GM18868 (cell line): ENCODE data around the gene CSMD2.
"Not testable (repeated sequence)": the region's sequence is repeated elsewhere in the genome, so short reads cannot be mapped to it uniquely, and the experiment has no call there.

Source experiments
- ATAC-seq: cut with Tn5 transposase; IDR thresholded peaks from one replicate; pipeline ENCODE4 v1.9.1; 2021; ENCODE audit warnings: mild to moderate bottlenecking, moderate library complexity; ENCODE audit not compliant: unreplicated experiment

Gene CSMD2

DNA sequence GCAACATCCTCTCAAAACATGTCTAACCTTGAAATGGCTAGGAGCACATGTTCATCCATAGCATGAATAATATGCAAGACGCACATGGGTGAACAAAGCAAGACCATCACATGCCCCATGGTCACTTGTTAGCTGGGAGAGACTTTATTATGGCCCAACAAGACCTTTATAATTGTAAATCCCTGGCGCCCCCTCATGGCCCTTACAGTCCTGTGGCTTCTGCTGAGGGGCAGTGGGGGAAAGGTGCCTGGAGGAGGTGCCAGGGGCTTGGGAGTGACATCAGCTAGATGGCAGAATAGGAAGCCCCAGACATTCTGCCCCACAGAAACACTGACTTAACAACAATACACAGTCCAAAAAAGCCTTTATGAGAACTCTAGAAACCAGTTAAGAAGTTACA, 51.7 kb downstream of the CSMD2 start:
- no peak for ATAC-seq

GRCh38 chr1:34108711-34109110, 56.3 kb downstream of the CSMD2 start:
- no peak for ATAC-seq

- no peak for ATAC-seq
Observed at GRCh38 chr1:34108269-34108668, 56.8 kb downstream of the CSMD2 start.

DNA sequence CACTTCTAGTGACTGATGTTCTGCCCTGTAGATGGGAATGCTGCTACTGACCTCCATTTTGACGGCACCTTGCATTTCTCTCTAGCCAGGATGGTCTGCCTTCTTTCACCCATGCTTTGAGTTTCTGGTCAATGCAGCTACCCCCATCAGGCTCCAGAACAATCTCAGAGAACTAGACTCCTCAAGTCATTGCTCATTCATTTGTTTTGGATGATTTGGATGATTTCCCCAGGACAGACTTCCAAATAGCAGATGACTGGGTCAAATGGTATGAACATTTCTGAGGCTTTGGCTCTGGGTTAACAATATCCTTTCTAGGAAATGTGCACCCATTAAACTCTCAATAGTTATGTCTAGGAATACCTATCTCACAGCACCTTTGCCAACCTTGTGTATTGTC, 63.9 kb downstream of the CSMD2 start:
- ATAC-seq = no peak

DNA sequence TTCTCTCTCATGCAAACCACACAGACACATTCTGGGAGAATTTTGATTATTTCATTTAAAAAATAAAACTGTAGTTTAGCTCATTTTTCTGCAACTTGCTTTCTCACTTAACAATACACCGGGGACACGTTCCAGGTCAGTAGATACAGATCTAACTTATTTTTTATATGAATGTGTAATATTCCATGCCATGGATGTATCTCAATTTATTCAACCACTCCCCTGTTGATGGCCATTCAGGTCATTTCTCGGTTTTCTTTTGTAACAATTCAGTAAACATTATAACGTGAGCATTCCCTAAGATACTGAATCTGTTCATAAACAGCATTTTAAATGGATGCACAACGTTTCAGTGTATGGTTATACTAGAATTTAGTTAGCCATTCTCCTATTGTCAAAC, 64.7 kb downstream of the CSMD2 start:
- ATAC-seq = no peak

DNA sequence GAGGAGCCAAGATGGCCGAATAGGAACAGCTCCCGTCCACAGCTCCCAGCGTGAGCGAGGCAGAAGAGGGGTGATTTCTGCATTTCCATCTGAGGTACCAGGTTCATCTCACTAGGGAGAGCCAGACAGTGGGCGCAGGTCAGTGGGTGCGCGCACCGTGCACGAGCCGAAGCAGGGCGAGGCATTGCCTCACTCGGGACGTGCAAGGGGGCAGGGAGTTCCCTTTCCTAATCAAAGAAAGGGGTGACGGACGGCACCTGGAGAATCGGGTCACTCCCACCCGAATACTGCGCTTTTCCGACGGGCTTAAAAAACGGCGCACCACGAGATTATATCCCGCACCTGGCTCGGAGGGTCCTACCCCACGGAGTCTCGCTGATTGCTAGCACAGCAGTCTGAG, 72.6 kb downstream of the CSMD2 start:
- not testable (repeated sequence) for ATAC-seq

- no peak for ATAC-seq
Observed at GRCh38 chr1:34089731-34090130, 75.3 kb downstream of the CSMD2 start.

DNA sequence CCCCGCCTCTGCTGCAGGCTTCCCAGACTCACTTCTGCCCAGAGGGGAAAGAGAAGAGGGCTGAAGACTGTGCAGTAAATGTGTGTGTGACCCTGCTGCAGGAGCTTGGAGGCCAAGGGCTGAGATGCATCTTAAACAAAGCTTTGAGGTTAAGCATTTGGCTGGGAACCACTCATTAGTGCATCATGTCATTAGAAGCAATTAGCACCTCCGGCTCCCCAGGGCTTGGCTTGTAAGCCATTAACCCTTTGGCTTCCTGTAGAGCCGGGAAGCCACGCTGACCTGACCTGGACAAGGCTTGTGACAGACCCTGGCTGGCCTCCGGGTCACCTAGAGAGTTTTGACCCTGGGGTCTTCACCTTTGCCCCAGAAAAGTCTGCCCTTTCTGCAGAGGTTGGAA, 77.0 kb downstream of the CSMD2 start:
- no peak for ATAC-seq

GRCh38 chr1:34086561-34086960, 78.5 kb downstream of the CSMD2 start:
- ATAC-seq = no peak

DNA sequence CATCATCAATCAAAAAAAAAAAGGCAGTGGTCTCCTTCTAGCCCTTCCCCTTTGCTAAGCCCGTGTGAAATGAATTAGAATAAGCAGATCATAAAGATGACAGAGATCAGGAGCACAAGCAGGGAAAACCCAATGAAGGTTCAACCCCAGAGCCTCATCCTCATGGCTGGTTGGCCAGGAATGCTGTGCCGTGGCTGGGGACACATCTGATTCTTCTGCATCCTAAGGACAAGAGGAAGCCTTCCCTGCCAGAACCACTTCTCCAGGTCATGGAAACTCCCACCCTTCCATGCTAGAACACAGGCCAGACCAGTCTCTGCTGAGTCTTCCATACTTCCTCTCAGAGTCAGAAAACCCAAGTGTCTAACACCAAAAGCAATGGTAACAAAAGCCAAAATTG, 81.1 kb downstream of the CSMD2 start:
- ATAC-seq = no peak

- ATAC-seq = not testable (repeated sequence)
Observed at GRCh38 chr1:34082085-34082670, 82.9 kb downstream of the CSMD2 start.

GRCh38 chr1:34078383-34078782, 86.6 kb downstream of the CSMD2 start:
- ATAC-seq = no peak

DNA sequence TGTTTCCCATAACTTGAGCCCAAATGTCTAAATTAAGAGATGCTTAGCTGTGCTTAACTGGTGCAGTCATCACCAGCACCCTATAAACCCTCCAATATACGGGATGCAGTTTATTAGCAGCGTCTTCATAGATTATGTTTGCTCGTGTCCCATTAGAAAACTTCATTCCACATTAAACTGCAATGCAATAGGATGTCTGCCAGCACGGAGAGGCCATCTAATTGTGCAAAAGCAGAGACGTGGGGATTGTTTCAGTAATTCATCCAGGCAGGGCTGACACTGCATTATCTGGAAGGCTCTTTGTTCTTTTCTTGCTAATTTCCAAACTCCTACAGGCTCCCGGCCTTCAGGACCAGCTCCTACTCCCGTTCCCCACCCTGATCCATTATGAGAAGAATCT, 89.5 kb downstream of the CSMD2 start:
- ATAC-seq = no peak

DNA sequence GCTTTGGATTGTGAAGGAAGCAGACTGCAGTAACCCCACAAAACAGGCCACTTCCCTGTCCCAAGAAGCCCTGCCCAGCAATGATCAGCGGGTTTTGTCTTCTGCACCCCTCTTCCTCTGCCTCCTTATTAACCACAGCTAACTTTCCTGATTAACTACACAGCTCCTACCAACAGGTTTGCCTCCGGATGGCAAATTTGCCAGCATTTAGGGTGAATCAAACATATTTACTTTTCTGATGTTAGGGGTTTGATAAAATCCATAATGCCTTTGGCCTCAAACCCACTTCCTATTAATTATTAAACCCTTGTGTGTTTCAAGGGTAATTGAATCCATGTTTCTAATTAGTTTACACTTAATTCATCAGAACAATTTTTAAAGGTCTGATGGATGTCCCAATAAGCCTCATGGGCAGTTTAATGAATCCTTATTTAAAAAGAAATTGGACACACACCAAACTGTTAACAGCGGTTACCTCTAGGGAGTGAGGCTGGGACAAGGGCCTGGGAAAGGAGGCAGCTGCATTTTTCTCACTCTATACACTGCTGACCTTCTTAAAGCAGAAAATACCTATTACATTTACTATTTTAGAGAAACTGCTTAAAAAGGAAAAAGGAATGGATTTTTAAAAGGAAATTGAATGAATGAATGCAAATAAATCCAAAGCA, 91.9 kb downstream of the CSMD2 start:
- no peak for ATAC-seq

DNA sequence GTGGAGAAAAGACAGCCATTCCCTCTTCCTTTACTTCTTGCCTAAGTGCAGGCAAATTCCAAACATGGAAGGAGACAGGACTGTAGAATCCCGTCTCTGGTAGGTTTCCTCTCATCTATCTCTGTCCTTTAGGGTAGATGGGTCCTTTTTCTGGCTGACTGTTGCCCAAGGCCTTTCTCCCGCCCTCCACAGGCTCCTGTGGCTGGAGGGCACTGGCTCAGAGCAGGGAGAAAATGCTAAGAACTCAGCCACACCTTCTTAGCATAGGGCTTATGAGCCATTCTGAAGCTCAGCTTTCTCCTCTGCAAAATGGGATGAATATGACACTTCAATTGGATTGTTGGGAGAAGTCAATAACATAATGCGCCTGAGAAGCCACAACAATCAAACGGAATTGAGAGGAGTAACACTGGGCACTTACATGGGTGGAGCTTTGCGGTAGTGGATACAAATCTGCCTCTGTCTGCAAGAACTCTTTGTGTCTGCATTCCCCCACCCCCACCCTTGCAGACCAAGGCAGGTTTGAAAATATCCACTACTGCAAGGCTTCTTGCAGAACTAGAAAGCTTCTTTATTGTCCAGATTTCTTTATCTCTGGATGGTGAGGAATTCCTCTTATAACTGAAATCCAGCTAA, 94.7 kb downstream of the CSMD2 start:
- ATAC-seq = no peak

DNA sequence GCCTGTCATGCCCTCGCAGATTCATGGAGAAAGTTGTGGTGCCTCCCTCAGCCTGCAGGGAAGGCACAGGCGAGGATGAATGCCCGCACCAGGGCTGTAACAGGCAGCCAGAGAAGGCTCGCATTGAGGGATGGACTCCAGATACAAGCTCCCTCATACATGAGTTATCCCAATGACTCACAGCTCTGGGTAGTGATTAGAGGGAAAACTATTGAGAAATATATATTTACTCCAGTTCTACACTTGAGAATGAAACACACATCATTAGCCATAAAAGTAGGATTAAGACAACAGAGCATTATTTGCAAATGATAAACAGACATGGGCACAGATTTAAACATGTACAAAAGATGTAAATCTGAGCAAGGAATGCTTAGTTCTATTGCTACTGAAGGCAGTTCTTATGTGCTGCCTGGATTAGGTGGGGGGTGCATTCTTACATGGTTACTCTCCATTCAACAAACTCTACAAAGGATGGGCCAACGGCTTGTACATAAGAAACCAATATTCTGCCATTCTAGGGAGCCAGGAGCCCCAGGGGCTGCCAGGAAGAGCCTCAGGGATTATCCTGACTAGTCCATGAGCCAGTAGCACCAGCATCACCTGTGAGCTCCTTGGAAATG, 97.9 kb downstream of the CSMD2 start:
- no peak for ATAC-seq

- ATAC-seq = no peak
Observed at GRCh38 chr1:34066166-34066565, 98.9 kb downstream of the CSMD2 start.

DNA sequence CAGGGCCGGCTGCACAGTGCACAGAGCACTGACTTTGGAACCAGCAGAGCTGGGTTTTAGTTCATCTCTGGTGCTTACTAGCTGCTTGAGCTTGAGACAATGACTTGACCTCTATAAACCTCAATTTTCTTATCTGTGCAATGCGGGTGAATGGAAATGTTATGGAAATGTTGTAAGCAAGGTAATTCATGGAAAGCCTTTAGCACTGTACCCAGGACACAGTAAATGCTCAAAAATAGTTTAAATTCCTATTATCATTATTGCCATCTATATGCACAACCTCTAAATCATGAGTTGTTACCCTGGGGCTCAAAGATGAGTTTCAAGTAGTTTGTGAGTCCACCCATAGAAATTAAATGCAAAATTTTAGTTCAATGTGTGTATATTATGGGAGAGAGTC, 99.5 kb downstream of the CSMD2 start:
- no peak for ATAC-seq

DNA sequence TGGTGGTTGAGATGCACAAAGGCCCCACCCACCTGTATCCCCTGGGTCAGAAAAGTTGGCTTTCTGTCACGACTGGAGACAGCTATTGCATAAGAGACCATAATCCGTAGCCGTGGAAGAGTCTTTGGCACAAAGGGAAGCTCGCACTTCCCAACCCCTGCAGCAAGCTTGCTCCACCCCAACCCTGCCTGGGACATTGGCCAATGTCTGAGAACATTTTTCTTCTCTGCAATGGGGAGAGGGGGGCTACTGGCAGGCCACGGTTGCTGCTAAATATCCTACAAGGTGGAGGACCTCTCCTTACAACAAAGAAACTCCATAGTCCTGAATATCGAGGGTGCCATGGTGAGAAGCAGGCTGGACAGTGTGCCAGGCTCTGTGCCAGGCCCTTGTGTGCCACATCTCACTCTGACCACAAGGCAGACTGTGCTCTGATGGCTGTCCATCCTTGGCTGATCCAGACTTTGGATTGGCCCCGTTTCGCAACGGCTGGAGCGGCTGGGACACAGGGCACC, 104.1 kb downstream of the CSMD2 start:
- no peak for ATAC-seq

DNA sequence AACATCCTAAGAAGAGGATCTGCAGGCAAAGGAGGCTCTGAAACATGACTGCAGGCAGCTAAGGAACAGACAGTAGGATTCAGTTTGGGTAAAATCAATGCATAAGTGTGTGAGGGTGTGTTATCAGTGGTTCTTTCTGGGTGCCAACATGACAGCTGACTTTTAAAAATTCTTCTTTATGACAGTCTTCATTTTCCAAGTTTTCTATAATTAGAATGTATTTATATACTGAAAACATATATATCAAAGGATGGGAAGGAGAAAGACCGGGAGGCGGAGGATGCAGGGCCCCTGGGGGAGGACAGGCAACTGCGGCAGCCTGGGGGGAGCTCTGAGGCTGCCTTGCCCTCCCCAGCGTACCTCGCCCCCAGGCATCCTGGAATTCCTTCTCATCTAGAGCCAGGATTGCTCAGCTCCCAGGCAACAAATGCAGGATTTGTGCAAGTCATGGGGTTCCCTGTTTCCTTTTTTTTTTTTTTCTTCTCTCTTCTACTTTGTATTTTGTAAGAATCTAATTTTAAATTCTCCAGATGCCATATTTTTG, 104.8 kb downstream of the CSMD2 start:
- no peak for ATAC-seq

GRCh38 chr1:34057347-34058130, 107.5 kb downstream of the CSMD2 start:
- no peak for ATAC-seq
